ENCODE results near the gene SH2D6. TPM values are rescaled to one million over a fixed set of nuclear protein-coding genes. Genes with fewer than 3 reads are reported as not detected.
"Not testable (repeated sequence)": the region's sequence is repeated elsewhere in the genome, so short reads cannot be mapped to it uniquely, and the experiment has no call there.

SH2D6 gene
- total RNA-seq (2014; rRNA removed; shearing (Covaris generic)), result not detected in 2 replicates

DNA sequence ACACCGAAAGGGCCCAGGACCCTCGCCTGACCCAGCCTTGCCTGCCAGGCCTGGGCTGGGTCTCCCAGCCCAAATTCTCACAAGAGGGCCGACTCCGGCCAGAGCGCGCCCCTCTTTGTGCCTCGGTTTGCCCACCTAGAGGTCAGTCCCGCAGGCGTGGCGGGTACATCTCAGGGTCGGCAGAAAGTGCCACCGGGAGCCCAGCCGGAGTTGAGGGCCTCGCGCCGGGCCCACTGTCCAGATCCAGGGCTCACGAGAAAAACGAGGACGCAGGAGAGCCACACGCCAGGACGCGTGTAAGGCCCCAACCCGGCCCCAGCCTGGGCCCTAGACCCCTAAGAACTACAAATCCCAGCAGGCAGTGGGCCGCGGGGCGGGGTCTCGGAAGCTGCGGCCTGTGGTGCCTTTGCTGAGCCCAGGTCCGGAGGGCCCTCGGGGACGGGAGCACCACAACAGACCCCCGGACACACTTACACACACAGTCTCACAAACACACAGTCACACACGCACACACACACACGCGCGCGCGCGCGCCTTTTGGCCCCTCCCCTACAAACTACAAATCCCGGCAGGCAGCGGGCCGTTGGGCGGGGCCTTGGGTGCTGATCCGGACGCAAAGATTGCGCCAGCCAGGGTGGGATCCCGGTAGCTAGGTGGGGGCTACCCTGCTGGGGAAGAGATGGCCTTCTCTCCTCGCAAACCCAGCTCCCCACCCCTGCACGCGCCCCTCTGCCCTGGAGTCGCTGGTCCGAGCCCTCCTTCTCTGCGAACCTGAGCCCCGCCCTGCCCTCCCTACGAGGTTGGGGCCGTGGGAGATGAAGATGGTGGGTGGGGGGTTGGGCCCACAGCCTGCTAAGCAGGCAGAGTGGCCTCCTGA is at the start of gene SH2D6:
Gene SH2D6, plus strand, starts transcription at position 583 of the 877 bp plus-strand sequence. CDS start 10,752 bp downstream, outside the sequence.
- Histone ChIP-seq H3K27me3 (replicated peaks) (no peaks in the 10 kb centered on the region), H3K9me3 (replicated peaks) (no peaks in the 10 kb centered on the region), H3K4me3 (peak within 1 kb of the TSS; percentile 55), H3K27ac (peak within 1 kb of the TSS; percentile 87), H3K36me3 (no peaks in the 10 kb centered on the region), H3K4me1 (replicated peaks) (peaks cover 26% of the 10 kb centered on the region)
- peak; percentile 84 to 92 for DNase-seq (ENCODE audit: low read depth in 1 of 2, low spot score in 2 of 2)

GRCh38 chr2:85368921-85369320 is 49.6 kb upstream of the SH2D6 start:
- Histone ChIP-seq H3K4me1 (replicated peaks) (peaks cover 13% of the 10 kb centered on the region), H3K36me3 (peaks cover 14% of the 10 kb centered on the region), H3K4me3 (no peak overlapping the region), H3K27me3 (replicated peaks) (no peaks in the 10 kb centered on the region), H3K9me3 (replicated peaks) (no peaks in the 10 kb centered on the region; the same call in 1 of the 2 replicates), H3K27ac (no peak overlapping the region)
- DNase-seq (ENCODE audit: low read depth in 1 of 2, low spot score in 2 of 2), result no peak

DNA sequence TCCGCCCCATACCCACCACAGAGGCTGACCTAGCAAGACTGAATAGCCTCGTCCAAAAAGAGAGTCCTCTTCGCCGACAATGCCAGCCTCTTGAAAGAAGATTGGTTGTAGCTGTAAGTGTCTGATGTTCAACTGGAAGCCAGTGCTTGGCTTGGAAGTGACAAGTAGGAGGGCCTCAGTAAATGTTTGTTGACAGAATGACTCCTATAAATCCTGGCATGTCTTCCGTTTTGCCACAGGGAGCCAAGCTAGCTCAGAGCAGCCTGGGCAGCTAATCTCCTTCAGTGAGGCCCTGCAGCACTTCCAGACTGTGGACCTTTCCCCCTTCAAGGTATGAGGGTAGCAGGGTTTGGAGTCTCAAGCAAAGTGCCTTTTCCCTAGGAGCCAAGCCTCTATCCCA is 49.0 kb upstream of the SH2D6 start:
- H3K27ac ChIP-seq, result no peak overlapping the region
- no peaks in the 10 kb centered on the region for H3K27me3 ChIP-seq (replicated peaks)
- H3K36me3 ChIP-seq, result peaks cover 16% of the 10 kb centered on the region
- no peak overlapping the region for H3K4me3 ChIP-seq
- H3K9me3 ChIP-seq (replicated peaks), result peaks cover 2% of the 10 kb centered on the region; the same call in 1 of the 2 replicates
- peak in 1 of 2 experiments; percentile 28 for DNase-seq (ENCODE audit: low read depth in 1 of 2, low spot score in 2 of 2)
- peaks cover 19% of the 10 kb centered on the region for H3K4me1 ChIP-seq (replicated peaks)

DNA sequence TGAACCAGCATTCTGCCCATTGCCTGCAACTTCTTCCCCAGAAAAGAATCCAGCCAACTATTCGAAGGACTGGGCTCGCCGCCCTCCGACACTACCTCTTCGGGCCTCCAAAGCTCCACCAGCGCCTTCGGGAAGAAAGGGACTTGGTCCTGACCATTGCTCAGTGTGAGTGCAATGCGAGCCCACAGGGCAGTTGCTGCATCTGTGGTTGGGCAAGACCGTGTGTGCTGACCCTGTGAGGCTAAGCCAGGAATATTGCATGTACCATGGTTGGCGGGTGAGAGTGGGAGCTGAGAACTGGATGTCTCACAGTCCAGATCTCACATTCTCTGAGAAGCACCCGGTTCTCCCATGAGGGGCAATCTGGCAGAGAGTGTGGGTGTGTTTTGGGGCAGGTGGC is 47.5 kb upstream of the SH2D6 start:
- Histone ChIP-seq H3K36me3 (peaks cover 19% of the 10 kb centered on the region), H3K27me3 (replicated peaks) (no peaks in the 10 kb centered on the region), H3K9me3 (replicated peaks) (peaks cover 3% of the 10 kb centered on the region; the same call in 1 of the 2 replicates), H3K27ac (no peak overlapping the region), H3K4me1 (replicated peaks) (peaks cover 35% of the 10 kb centered on the region), H3K4me3 (no peak overlapping the region)
- no peak for DNase-seq (ENCODE audit: low read depth in 1 of 2, low spot score in 2 of 2)

GRCh38 chr2:85376291-85377065 is 42.0 kb upstream of the SH2D6 start:
- no peaks in the 10 kb centered on the region for H3K27me3 ChIP-seq (replicated peaks)
- peak in 1 of 2 experiments; percentile 77 for DNase-seq (ENCODE audit: low read depth in 1 of 2, low spot score in 2 of 2)
- H3K36me3 ChIP-seq, result peaks cover 40% of the 10 kb centered on the region
- peaks cover 39% of the 10 kb centered on the region for H3K4me1 ChIP-seq (replicated peaks)
- H3K9me3 ChIP-seq (replicated peaks), result 0 out of 2 replicates have a peak, but pooled peaks cover 3% of the 10 kb centered on the region
- peak overlapping the region; percentile 70 for H3K27ac ChIP-seq
- H3K4me3 ChIP-seq, result no peak overlapping the region

GRCh38 chr2:85377083-85377482 is 41.4 kb upstream of the SH2D6 start:
- H3K4me1 ChIP-seq (replicated peaks), result peaks cover 39% of the 10 kb centered on the region
- no peak overlapping the region for H3K4me3 ChIP-seq
- H3K27ac ChIP-seq, result peak overlapping the region; percentile 70
- no peaks in the 10 kb centered on the region for H3K27me3 ChIP-seq (replicated peaks)
- H3K9me3 ChIP-seq (replicated peaks), result 0 out of 2 replicates have a peak, but pooled peaks cover 3% of the 10 kb centered on the region
- no peak for DNase-seq (ENCODE audit: low read depth in 1 of 2, low spot score in 2 of 2)
- peaks cover 43% of the 10 kb centered on the region for H3K36me3 ChIP-seq

DNA sequence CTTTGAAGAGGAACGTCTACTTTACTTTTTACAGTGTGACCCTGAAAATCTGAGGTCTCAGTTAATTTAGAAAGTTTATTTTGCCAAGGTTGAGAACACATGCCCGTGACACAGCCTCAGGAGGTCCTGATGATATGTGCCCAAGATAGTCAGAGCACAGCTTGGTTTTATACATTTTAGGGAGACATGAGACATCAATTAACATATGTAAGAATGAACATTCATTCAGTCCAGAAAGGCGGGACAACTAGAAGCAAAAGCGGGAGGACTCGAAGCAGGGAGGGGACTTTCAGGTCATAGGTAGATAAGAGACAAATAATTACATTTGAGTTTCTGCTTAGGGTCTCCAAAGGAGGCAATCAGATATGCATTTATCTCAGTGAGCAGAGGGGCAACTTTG is 40.3 kb upstream of the SH2D6 start:
- no peak overlapping the region for H3K4me3 ChIP-seq
- H3K9me3 ChIP-seq (replicated peaks), result 0 out of 2 replicates have a peak, but pooled peaks cover 3% of the 10 kb centered on the region
- H3K27ac ChIP-seq, result no peak overlapping the region
- peaks cover 46% of the 10 kb centered on the region for H3K4me1 ChIP-seq (replicated peaks)
- no peaks in the 10 kb centered on the region for H3K27me3 ChIP-seq (replicated peaks)
- DNase-seq (ENCODE audit: low read depth in 1 of 2, low spot score in 2 of 2), result no peak
- H3K36me3 ChIP-seq, result peaks cover 43% of the 10 kb centered on the region

- H3K27ac ChIP-seq, result no peak overlapping the region
- H3K4me1 ChIP-seq (replicated peaks), result peaks cover 39% of the 10 kb centered on the region
- no peak for DNase-seq (ENCODE audit: low read depth in 1 of 2, low spot score in 2 of 2)
- no peak overlapping the region for H3K4me3 ChIP-seq
- H3K9me3 ChIP-seq (replicated peaks), result no peaks in the 10 kb centered on the region
- H3K36me3 ChIP-seq, result peaks cover 54% of the 10 kb centered on the region
- no peaks in the 10 kb centered on the region for H3K27me3 ChIP-seq (replicated peaks)
Observed at GRCh38 chr2:85380048-85380447, 38.5 kb upstream of the SH2D6 start.

DNA sequence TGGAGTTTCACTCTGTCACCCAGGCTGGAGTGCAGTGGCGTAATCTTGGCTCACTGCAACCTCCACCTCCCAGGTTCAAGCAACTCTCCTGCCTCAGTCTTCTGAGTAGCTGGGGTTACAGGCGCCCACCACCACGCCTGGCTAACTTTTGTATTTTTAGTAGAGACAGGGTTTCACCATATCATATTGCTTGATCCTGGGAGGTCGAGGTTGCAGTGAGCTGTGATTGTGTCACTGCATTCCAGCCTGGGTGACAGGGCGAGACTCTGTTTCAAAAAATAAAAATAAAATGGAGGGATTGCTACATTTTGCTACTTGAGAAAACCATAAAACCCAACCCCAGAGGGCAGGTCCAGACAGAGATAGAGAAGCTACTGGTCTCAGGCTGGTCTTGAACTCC is 35.4 kb upstream of the SH2D6 start:
- not testable (repeated sequence) for H3K9me3 ChIP-seq (replicated peaks); H3K4me3 ChIP-seq; H3K27me3 ChIP-seq (replicated peaks)
- H3K27ac ChIP-seq, result peak overlapping the region; percentile 53
- H3K4me1 ChIP-seq (replicated peaks), result peaks cover 12% of the 10 kb centered on the region
- peaks cover 66% of the 10 kb centered on the region for H3K36me3 ChIP-seq
- peak in 1 of 2 experiments; percentile 33 for DNase-seq (ENCODE audit: low read depth in 1 of 2, low spot score in 2 of 2)

DNA sequence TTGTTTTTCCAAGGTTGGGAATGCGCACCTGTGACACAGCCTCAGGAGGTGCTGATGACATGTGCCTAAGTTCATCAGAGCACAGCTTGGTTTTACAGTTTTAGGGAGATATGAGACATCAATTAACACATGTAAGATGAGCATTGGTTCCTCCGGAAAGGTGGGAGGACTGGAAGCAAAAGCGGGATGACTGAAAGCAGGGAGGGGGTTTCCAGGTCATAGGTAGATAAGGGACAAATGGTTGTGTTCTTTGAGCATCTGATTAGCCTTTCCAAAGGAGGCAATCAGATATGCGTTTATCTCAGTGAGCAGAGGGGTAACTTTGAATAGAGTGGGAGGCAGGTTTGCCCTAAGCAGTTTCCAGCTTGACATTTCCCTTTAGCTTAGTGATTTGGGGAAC is 34.7 kb upstream of the SH2D6 start:
- peaks cover 12% of the 10 kb centered on the region for H3K4me1 ChIP-seq (replicated peaks)
- no peak overlapping the region for H3K27ac ChIP-seq
- no peaks in the 10 kb centered on the region for H3K27me3 ChIP-seq (replicated peaks)
- no peak overlapping the region for H3K4me3 ChIP-seq
- no peaks in the 10 kb centered on the region for H3K9me3 ChIP-seq (replicated peaks)
- no peak for DNase-seq (ENCODE audit: low read depth in 1 of 2, low spot score in 2 of 2)
- H3K36me3 ChIP-seq, result peaks cover 62% of the 10 kb centered on the region

GRCh38 chr2:85385746-85386145 is 32.8 kb upstream of the SH2D6 start:
- Histone ChIP-seq H3K9me3 (replicated peaks) (no peaks in the 10 kb centered on the region), H3K27ac (no peak overlapping the region), H3K27me3 (replicated peaks) (no peaks in the 10 kb centered on the region), H3K36me3 (peaks cover 58% of the 10 kb centered on the region), H3K4me3 (no peak overlapping the region), H3K4me1 (replicated peaks) (peaks cover 12% of the 10 kb centered on the region)
- DNase-seq (ENCODE audit: low read depth in 1 of 2, low spot score in 2 of 2), result no peak

DNA sequence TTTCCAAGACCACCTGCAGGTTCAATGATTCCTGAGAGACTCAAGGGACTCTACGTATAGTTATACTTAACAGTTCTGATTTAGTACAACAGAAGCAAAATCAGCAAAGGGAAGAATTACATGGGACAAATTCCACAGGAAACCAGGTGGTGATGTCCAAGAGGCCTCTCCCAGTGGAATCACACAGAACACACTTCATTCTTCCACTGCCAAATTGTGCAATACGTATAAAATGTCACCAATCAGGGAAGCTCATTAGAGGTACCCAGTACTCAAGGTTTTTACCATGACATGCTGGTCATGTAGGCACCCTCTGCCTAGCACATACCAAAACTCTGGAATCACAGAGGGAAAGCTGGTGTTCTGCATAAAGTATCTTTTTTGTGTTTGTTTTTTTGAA is 30.8 kb upstream of the SH2D6 start:
- peaks cover 62% of the 10 kb centered on the region for H3K36me3 ChIP-seq

GRCh38 chr2:85388878-85389538 is 29.5 kb upstream of the SH2D6 start:
- H3K4me3 ChIP-seq, result no peak overlapping the region
- peaks cover 16% of the 10 kb centered on the region for H3K4me1 ChIP-seq (replicated peaks)
- peaks cover 53% of the 10 kb centered on the region for H3K36me3 ChIP-seq
- DNase-seq (ENCODE audit: low read depth in 1 of 2, low spot score in 2 of 2), result no peak
- H3K27ac ChIP-seq, result no peak overlapping the region
- no peaks in the 10 kb centered on the region for H3K27me3 ChIP-seq (replicated peaks)
- H3K9me3 ChIP-seq (replicated peaks), result no peaks in the 10 kb centered on the region

More for the DNA sequence above, 30.8 kb upstream of the SH2D6 start:
- H3K27ac ChIP-seq, result no peak overlapping the region
- DNase-seq (ENCODE audit: low read depth in 1 of 2, low spot score in 2 of 2), result no peak
- H3K27me3 ChIP-seq (replicated peaks), result no peaks in the 10 kb centered on the region
- no peak overlapping the region for H3K4me3 ChIP-seq
- no peaks in the 10 kb centered on the region for H3K9me3 ChIP-seq (replicated peaks)
- H3K4me1 ChIP-seq (replicated peaks), result peaks cover 17% of the 10 kb centered on the region
